Mesendoderm (in vitro differentiated cells): ENCODE measurements around the gene CEP112.

Experiments used
- DNase-seq: peaks from one replicate; pipeline ENCODE4 v3.0.0; 2013
- H2AK5ac ChIP-seq: 2 replicates; pipeline ENCODE4 v1.6.1; 2013; ENCODE audit warnings: low read length, inconsistent platforms
- H2BK120ac ChIP-seq: 2 replicates; pipeline ENCODE4 v1.6.1; 2013; ENCODE audit warnings: low read depth, mild to moderate bottlenecking, low read length, moderate library complexity, mixed read lengths
- H2BK15ac ChIP-seq: replicated peaks from 2 replicates; pipeline ENCODE4 v1.6.1; 2013; ENCODE audit warnings: low read depth, mild to moderate bottlenecking, moderate library complexity
- H2BK5ac ChIP-seq: 2 replicates; pipeline ENCODE4 v1.6.1; 2013; ENCODE audit warnings: low read length, inconsistent platforms
- H3K18ac ChIP-seq: 2 replicates; pipeline ENCODE4 v1.6.1; 2013; ENCODE audit warnings: mild to moderate bottlenecking, low read length, mixed read lengths
- H3K23ac ChIP-seq: one replicate; pipeline ENCODE4 v1.6.1; 2013; ENCODE audit warnings: low read length
- H3K27ac ChIP-seq: 2 replicates; pipeline ENCODE4 v1.5.1; 2013; ENCODE audit warnings: low read depth, mild to moderate bottlenecking, inconsistent platforms, low read length, moderate library complexity
- H3K27me3 ChIP-seq: 2 replicates; pipeline ENCODE4 v1.6.1; 2013; ENCODE audit warnings: low read length, control low read depth, mild to moderate bottlenecking, inconsistent platforms; ENCODE audit not compliant: insufficient read depth, poor library complexity
- H3K36me3 ChIP-seq: 2 replicates; pipeline ENCODE4 v1.6.1; 2013; ENCODE audit warnings: low read length, inconsistent platforms; ENCODE audit not compliant: control insufficient read depth, insufficient read depth
- H3K4ac ChIP-seq: one replicate; pipeline ENCODE4 v1.6.1; 2013; ENCODE audit warnings: low read depth, mild to moderate bottlenecking, low read length, moderate library complexity
- H3K4me1 ChIP-seq: 2 replicates; pipeline ENCODE4 v1.6.1; 2013; ENCODE audit warnings: low read depth, low read length, inconsistent platforms; ENCODE audit not compliant: control insufficient read depth
- H3K4me2 ChIP-seq: 2 replicates; pipeline ENCODE4 v1.6.1; 2013; ENCODE audit warnings: low read length
- H3K4me3 ChIP-seq: 2 replicates; pipeline ENCODE4 v1.5.1; 2013; ENCODE audit warnings: mild to moderate bottlenecking, low read length
- H3K56ac ChIP-seq: one replicate; pipeline ENCODE4 v1.6.1; 2013; ENCODE audit warnings: low read length
- H3K79me1 ChIP-seq: 2 replicates; pipeline ENCODE4 v1.6.1; 2013; ENCODE audit warnings: low read length, inconsistent platforms
- H3K79me2 ChIP-seq: 2 replicates; pipeline ENCODE4 v1.6.1; 2013; ENCODE audit warnings: mild to moderate bottlenecking, low read length; ENCODE audit not compliant: control insufficient read depth, insufficient read depth
- H3K9ac ChIP-seq: 2 replicates; pipeline ENCODE4 v1.6.1; 2013; ENCODE audit warnings: low read length, inconsistent platforms
- H4K5ac ChIP-seq: one replicate; pipeline ENCODE4 v1.6.1; 2013; ENCODE audit warnings: low read length
- H4K8ac ChIP-seq: one replicate; pipeline ENCODE4 v1.6.1; 2013; ENCODE audit warnings: low read depth, mild to moderate bottlenecking, control low read depth, low read length, moderate library complexity
- WGBS: extraction: QIAGEN DNeasy Blood & Tissue Kit; methylation state at CpG from one replicate; pipeline ENCODE4 v1.1.7; 2013; ENCODE audit warnings: low lambda C conversion rate, missing lambda C conversion rate; ENCODE audit not compliant: insufficient coverage; ENCODE audit errors: extremely low coverage; 5-methylcytosine and 5-hydroxymethylcytosine counted together

CEP112 gene

DNA sequence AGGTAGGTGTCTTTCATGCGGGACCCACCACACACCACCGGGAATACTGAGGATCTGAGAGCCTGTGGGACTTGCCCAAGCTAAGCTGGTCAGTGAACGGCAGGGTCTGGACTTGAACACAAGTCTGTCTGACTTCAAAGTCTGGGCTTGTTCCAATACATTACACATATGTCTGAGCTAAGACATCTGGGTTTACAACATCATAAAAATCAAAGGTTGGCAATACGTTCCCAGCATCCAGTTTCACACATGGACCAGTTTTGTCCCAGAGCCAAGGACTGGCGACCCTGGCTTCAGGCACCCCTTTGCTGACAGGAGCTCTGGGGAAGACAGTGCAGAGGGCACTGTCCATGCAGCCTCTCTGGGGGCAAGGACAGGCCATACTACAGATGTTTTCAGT is 602.6 kb downstream of the CEP112 start:
- Histone ChIP-seq H4K5ac (no peak overlapping the region), H3K18ac (no peak overlapping the region), H2AK5ac (no peak overlapping the region), H3K23ac (no peak overlapping the region), H3K4me1 (peaks cover 16% of the 10 kb centered on the region), H3K4ac (no peak overlapping the region), H2BK5ac (no peak overlapping the region), H3K79me2 (no peaks in the 10 kb centered on the region), H4K8ac (no peak overlapping the region), H3K56ac (no peak overlapping the region), H3K9ac (no peak overlapping the region), H3K27me3 (no peaks in the 10 kb centered on the region), H2BK15ac (no peak overlapping the region), H3K36me3 (no peaks in the 10 kb centered on the region), H2BK120ac (no peak overlapping the region), H3K4me2 (no peak overlapping the region), H3K4me3 (no peak overlapping the region), H3K79me1 (no peaks in the 10 kb centered on the region), H3K27ac (no peak overlapping the region)
- no peak for DNase-seq
- WGBS = no CpG with 5 or more reads among the region's 5 CpGs

DNA sequence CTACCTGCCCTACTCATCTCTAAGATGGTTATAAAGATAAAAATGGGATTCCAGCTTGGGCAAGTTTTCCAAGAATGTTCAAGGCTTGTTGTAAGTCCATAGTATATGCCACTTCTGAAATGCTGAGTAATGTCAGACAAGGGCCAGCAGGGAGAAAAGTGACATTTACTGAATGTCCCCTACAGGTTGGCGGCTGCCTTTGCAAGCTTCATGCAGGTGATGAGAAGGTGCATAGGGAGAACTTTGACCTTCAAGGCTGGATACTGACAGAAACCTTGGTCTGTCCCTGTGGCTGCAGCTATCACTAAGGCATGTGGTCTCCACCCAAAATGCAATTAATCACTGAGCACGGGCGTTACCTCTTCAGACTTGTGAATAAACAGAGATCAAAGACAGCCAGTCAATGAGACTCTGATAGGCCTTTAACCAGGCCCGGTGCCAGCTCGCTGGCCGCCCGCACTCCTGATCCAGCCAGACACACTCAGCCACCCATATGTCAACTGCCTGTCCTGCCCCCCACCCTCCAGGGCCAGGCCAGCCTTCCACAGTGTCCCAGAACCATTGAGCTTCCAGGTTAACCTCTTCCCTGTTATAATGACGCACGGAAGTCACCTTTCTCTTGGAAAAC is 603.6 kb downstream of the CEP112 start:
- no peaks in the 10 kb centered on the region for H3K36me3 ChIP-seq
- no peak overlapping the region for H3K23ac ChIP-seq
- no peak overlapping the region for H2BK120ac ChIP-seq
- no peak overlapping the region for H4K5ac ChIP-seq
- peak; percentile 72 for DNase-seq
- H2BK5ac ChIP-seq = no peak overlapping the region
- no CpG with 5 or more reads among the region's 9 CpGs for WGBS
- H2BK15ac ChIP-seq = no peak overlapping the region
- no peak overlapping the region for H3K9ac ChIP-seq
- no peak overlapping the region for H4K8ac ChIP-seq
- H3K18ac ChIP-seq = peak overlapping the region; percentile 34
- H3K79me1 ChIP-seq = no peaks in the 10 kb centered on the region
- H3K56ac ChIP-seq = peak overlapping the region; percentile 26
- no peaks in the 10 kb centered on the region for H3K27me3 ChIP-seq
- H3K27ac ChIP-seq = no peak overlapping the region
- no peak overlapping the region for H3K4ac ChIP-seq
- no peak overlapping the region for H3K4me2 ChIP-seq
- H2AK5ac ChIP-seq = no peak overlapping the region
- no peak overlapping the region for H3K4me3 ChIP-seq
- H3K4me1 ChIP-seq = peaks cover 12% of the 10 kb centered on the region
- H3K79me2 ChIP-seq = no peaks in the 10 kb centered on the region

- H3K79me2 ChIP-seq = no peaks in the 10 kb centered on the region
- DNase-seq = no peak
- H2BK15ac ChIP-seq = no peak overlapping the region
- no peaks in the 10 kb centered on the region for H3K36me3 ChIP-seq
- peak overlapping the region; percentile 31 for H2AK5ac ChIP-seq
- no peak overlapping the region for H4K5ac ChIP-seq
- H2BK120ac ChIP-seq = peak overlapping the region; percentile 39
- H2BK5ac ChIP-seq = no peak overlapping the region
- no peak overlapping the region for H3K27ac ChIP-seq
- H3K4me2 ChIP-seq = no peak overlapping the region
- no peak overlapping the region for H3K56ac ChIP-seq
- no peak overlapping the region for H3K9ac ChIP-seq
- peak overlapping the region; percentile 2 for H3K4ac ChIP-seq
- WGBS = no CpG with 5 or more reads among the region's 10 CpGs
- peaks cover 6% of the 10 kb centered on the region for H3K4me1 ChIP-seq
- no peak overlapping the region for H3K23ac ChIP-seq
- H3K79me1 ChIP-seq = no peaks in the 10 kb centered on the region
- no peaks in the 10 kb centered on the region for H3K27me3 ChIP-seq
- no peak overlapping the region for H3K4me3 ChIP-seq
- no peak overlapping the region for H4K8ac ChIP-seq
- peak overlapping the region; percentile 34 for H3K18ac ChIP-seq
These were observed 604.3 kb downstream of the CEP112 start for GRCh38 chr17:65587534-65588180.

- no peak overlapping the region for H4K5ac ChIP-seq
- H2AK5ac ChIP-seq = peak overlapping the region; percentile 41
- H3K56ac ChIP-seq = no peak overlapping the region
- no peak overlapping the region for H3K27ac ChIP-seq
- peaks cover 5% of the 10 kb centered on the region for H3K4me1 ChIP-seq
- H3K23ac ChIP-seq = no peak overlapping the region
- DNase-seq = no peak
- H2BK15ac ChIP-seq = no peak overlapping the region
- no peak overlapping the region for H3K4me3 ChIP-seq
- no peaks in the 10 kb centered on the region for H3K79me1 ChIP-seq
- H3K27me3 ChIP-seq = no peaks in the 10 kb centered on the region
- H3K79me2 ChIP-seq = no peaks in the 10 kb centered on the region
- no CpG with 5 or more reads among the region's 9 CpGs for WGBS
- no peak overlapping the region for H3K4me2 ChIP-seq
- H2BK5ac ChIP-seq = no peak overlapping the region
- no peak overlapping the region for H3K4ac ChIP-seq
- H4K8ac ChIP-seq = no peak overlapping the region
- no peak overlapping the region for H3K18ac ChIP-seq
- no peak overlapping the region for H2BK120ac ChIP-seq
- no peak overlapping the region for H3K9ac ChIP-seq
- no peaks in the 10 kb centered on the region for H3K36me3 ChIP-seq
These were observed 605.0 kb downstream of the CEP112 start for GRCh38 chr17:65586899-65587298.
